GM21447 (cell line): Measurements from ENCODE around the gene TANGO6.
"Not testable (repeated sequence)": the region's sequence is repeated elsewhere in the genome, so short reads cannot be mapped to it uniquely, and the experiment has no call there.

ENCODE experiments used
- ATAC-seq: cut with Tn5 transposase; IDR thresholded peaks from one replicate; pipeline ENCODE4 v1.9.1; 2021; ENCODE audit not compliant: unreplicated experiment

Gene TANGO6

DNA sequence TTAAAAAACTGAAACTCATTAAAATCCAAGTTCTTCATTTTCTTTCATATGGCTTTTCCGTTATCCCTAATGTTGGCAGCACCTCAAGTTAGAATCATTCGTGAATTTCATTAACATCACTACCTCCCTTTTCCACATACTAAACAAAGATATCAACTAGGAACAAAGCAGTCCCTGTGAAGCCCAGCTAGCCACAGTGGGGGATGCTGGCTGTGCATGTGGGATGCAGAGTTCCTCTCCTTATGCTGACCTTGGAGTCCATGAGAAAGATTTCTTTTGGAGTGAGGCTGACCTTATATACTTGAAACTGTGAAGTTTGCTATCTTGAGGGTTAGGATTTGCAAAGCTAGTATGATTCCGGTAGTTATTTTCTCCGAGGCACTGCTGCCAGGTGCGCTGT is 117.6 kb downstream of the TANGO6 start:
- ATAC-seq, result no peak

- ATAC-seq, result no peak
Measured at GRCh38 chr16:68961778-68962402, 118.6 kb downstream of the TANGO6 start.

DNA sequence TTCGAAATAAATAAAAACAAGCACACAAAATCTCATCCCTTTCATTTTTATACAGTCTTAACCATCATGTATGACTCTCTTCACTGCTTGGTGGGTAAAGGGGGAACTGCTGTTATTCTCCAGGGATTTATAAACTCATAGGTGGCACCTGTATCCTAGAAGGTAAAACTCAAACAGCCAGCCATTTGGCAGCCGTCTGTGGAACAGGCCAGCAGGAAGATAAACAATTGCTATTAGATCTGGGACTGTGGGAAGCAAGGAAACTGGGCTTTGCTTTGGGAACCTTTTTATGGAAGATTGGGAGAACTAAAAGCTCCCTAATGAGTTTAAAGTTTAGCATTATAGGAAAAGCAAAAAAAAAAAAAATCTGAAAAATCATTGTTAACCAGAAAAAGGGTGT is 126.0 kb downstream of the TANGO6 start:
- no peak for ATAC-seq

DNA sequence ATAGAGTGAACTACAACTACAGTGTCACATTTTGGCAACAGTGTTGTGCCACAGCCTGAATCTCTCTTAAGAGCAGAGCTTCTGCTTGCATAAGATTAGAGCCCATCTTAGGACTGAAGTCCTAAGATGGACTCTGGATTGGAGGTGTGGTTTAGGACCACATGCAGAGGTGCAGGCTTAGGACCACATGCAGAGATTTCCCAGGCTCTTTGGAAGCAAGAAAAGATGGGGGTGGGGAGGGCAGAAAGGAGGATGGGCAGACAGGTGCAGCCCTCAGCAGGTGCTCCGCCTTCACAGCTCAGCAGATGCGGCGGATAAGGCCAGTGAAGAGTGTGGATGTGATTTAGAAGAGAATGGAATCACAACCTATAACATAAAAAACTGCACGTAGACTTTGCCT is 128.7 kb downstream of the TANGO6 start:
- no peak for ATAC-seq

GRCh38 chr16:68972720-68973119 is 129.4 kb downstream of the TANGO6 start:
- no peak for ATAC-seq

GRCh38 chr16:68973611-68974120 is 130.3 kb downstream of the TANGO6 start:
- ATAC-seq, result no peak

DNA sequence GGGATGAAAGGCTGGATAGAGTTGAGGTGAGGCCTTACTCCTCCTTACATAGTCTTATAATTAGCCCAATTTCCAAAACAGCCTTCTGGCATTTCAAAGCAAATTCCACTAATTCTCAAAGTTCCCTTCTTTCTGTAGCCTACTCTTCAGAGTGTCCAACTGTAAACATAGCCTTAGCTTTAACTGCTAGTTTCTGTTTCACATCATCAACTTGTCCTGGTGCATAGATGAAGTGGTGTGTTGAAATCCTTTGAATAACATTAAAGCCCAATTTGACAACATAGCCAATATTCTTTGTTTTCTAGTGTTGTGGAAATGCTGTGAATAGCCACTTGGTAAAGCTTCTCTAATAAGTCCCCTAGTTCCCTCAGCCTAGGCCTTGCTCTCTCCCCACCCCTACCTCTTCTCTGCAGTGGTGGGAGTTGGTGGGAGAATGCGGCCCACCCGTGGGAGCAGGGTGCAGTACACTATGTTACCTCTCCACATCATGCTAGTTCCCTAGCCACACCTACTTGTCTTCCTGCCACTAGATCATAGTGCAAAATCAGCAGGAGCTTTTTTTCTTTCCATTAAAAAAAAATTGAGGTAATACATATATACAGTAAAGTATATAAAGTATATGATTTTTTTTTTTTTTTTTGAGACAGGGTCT is 135.1 kb downstream of the TANGO6 start:
- ATAC-seq, result no peak

DNA sequence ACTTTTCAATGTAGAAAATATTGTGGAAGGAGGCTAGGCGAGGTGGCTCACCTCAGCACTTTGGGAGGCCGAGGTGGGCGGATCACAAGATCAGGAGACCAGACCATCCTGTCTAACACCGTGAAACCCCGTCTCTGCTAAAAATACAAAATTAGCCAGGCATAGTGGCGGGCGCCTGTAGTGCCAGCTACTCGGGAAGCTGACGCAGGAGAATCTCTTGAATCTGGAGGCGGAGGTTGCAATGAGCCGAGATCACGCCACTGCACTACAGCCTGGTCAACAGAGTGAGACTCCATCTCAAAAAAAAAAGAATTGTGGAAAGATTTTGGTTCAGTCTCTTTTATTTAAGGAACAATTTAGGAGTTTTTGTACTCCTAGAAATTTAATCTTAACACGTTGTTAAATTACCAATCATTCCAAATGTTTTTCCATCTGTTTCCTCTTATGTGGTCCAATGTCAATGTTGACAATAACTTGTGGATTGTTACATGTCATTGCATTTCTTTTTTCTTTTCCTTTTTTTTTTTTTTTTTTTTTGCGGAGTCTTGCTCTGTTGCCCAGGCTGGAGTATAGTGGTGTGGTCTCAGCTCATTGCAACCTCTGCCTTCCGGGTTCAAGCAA is 137.5 kb downstream of the TANGO6 start:
- no peak for ATAC-seq

- no peak for ATAC-seq
Measured at GRCh38 chr16:68981971-68982370, 138.6 kb downstream of the TANGO6 start.

DNA sequence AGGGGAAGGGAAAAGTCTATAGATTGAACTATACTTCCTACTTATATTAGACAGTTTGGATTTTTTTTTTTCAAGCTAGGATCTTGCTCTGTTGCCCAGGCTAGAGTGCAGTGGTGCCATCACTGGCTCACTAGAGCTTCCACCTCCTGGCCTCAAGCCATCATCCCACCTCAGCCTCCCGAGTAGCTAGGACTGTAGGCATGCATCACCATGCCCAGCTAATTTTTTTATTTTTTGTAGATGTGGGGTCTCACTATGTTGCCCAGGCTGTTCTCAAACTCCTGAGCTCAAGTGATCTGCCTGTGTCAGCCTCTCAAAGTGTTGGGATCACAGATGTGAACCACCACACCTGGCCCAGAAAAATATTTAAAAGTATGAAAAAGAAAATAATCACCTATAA is 141.1 kb downstream of the TANGO6 start:
- ATAC-seq, result no peak

DNA sequence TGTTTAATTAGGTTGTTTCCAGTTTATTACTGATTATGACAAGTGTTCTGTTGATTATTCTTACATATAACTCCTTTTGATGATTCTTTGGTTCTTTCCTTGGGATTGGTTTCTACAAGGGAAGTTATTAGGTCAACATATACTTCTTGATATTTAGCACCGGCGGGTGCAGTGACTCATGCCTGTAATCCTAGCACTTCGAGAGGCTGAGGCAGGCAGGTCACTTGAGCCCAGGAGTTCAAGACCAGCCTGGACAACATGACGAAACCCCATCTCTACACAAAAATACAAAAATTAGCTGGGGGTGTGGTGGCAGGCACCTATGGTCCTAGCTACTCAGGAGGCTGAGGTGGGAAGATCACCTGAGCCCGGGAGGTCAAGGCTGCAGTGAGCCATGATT is 141.9 kb downstream of the TANGO6 start:
- ATAC-seq, result no peak

- no peak for ATAC-seq
Measured at GRCh38 chr16:68985855-68986254, 142.5 kb downstream of the TANGO6 start.

GRCh38 chr16:68987734-68988457 is 144.6 kb downstream of the TANGO6 start:
- ATAC-seq, result no peak

DNA sequence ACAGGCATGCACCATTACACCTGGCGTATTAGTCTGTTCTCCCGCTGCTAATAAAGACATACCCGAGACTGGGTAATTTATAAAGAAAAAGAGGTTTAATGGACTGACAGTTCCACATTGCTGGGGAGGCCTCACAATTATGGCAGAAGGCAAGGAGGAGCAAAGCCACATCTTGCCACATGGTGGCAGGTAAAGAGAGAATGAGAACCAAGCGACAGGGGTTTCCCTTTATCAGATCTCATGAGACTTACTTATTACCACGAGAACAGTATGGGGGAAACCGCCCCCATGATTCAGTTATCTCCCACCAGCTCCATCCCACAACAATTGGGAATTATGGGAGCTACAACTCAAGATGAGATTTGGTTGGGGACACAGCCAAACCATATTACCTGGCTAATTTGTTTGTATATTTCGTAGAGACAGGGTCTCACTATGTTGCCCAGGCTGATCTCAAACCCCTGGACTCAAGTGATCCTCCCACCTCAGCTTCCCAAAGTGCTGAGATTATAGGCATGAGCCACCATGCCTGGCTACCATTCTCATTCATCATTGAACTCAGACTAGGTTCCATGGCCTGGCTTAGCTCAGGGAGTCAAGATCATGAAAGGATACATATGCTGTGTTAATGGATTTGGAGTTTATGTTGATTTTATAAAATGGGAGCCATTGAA is 147.0 kb downstream of the TANGO6 start:
- not testable (repeated sequence) for ATAC-seq

DNA sequence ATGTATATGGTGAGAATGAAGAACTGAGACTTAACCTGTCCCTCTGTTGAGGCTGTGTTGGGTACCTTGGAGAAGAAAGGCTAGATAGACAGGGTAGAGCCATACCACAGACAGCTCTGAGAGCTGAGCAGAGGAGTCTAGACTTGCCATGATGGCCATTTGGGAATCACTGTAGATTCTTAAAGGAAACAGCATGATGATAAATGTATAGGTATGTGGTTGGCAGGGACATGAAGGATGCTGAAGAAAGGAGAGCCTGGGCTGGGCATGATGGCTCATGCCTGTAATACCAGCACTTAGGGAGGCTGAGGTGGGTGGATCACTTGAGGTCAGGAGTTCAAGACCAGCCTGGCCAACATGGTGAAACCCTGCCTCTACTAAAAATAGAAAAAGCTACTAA is 147.7 kb downstream of the TANGO6 start:
- no peak for ATAC-seq

DNA sequence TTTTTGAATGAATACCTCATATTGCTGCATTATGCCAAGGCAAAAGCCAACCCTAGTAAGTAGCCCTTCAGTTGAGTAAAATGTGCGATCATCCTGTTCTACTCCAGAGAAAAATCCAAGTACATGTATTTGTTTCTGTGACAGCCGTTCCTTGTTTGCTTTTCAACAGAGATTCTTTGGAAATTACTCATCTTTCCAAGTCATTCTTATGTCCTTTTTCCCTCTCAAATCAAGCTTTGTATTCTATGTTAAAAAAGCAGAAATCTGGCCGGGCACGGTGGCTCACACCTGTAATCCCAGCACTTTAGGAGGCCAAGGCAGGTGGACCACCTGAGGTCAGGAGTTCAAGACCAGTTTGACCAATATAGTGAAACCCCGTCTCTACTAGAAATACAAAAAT is 149.2 kb downstream of the TANGO6 start:
- ATAC-seq, result no peak

- ATAC-seq, result no peak
Measured at GRCh38 chr16:68993456-68993855, 150.1 kb downstream of the TANGO6 start.

GRCh38 chr16:68993885-68994284 is 150.6 kb downstream of the TANGO6 start:
- no peak for ATAC-seq

- no peak for ATAC-seq
Measured at GRCh38 chr16:68994324-68994723, 151.0 kb downstream of the TANGO6 start.

DNA sequence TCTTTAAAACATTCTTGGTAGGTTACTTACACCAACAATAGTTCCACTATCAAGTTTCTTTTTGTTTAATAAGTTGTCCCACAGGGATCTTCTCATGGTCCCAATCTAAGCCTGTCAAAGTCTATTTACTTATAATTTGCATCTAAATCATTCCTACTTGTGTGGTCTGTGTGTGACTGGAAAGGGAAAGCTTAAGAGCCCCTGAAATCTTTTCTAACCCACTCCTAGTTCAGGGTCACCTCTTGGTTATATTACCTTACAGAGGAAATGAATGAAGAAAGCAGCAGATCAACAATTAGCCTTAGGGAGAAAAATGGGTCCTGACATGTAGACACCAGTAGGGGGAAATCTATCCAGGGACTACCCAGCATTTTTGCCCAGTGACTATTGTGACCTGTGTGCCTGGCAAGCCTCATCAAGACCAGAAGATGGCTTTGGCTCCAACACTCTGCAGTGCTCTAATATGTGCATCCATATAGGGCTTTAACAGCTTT is 151.7 kb downstream of the TANGO6 start:
- no peak for ATAC-seq

GRCh38 chr16:68997564-68997963 is 154.2 kb downstream of the TANGO6 start:
- ATAC-seq, result no peak
